Endometrial microvascular endothelial cells (primary cell): ENCODE measurements around the gene COPS2. TPM values are rescaled to one million over a fixed set of nuclear protein-coding genes. Genes with fewer than 3 reads are reported as not detected.

Experiments used
- in situ Hi-C: cut with HindIII; loops from 2 replicates; pipeline ENCODE4 v1.10.0; 2017; ENCODE audit warnings: low sequenced_read_pairs, low pct_unique_long_range_greater_than_20kb; ENCODE audit errors: inconsistent ontology term
- total RNA-seq: library from RNA; depleted of rRNA; stranded (reverse); fragments of >200 nt; gene quantifications from one replicate; pipeline ENCODE4 v1.2.3, GENCODE V29; 2015; ENCODE audit errors: inconsistent ontology term

COPS2 gene
- total RNA-seq, 1 donor from 2014 or later: 75.3 TPM

DNA sequence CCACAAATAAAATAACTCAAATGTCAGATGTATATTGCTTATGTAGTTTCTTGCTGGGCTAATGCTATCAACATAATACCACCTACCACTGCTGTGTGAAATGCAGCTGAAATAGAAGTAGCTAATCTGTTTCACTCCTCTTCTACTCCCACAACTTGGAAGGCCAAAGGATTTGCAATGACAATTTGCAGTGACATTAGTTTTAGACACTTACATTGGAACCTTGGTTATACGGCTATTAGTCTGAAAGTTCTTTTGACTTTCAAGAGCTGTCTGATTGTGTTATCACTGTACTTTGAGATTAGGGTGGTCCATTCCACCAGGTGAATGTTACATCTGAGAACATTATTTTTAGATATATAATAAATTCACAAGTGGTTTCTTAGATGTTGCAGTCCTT lies 33.5 kb downstream of the COPS2 start:
- in situ Hi-C loops: no loop called here

DNA sequence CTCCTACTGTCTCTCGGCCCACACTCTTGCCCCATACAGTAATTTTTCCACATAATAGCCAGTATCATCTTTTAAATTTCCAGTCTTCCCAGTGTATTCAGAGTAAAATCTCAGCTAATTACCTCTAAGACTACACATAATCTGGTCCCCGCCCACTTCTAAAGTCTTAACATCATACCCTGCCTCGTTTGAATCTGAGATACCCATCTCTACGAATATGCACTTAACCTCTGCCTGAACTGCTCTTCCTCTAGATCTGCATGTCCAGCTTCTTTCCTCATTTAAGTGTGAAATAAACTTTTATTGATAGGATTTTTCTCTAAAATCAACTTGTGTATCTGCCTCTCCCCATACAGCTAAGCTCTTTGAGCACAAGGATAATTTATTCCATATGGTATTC lies 34.6 kb downstream of the COPS2 start:
- in situ Hi-C loops: no loop called here

GRCh38 chr15:49116108-49116857 lies 39.1 kb downstream of the COPS2 start:
- in situ Hi-C loops: no loop called here

- in situ Hi-C loops: no loop called here
Observed at GRCh38 chr15:49115062-49115461, 40.3 kb downstream of the COPS2 start.

- in situ Hi-C loops: no loop called here
Observed at GRCh38 chr15:49110158-49110944, 45.0 kb downstream of the COPS2 start.

- in situ Hi-C loops: no loop called here
Observed at GRCh38 chr15:49103002-49103401, 52.4 kb downstream of the COPS2 start.

- in situ Hi-C loops: no loop called here
Observed at GRCh38 chr15:49101536-49101935, 53.9 kb downstream of the COPS2 start.

DNA sequence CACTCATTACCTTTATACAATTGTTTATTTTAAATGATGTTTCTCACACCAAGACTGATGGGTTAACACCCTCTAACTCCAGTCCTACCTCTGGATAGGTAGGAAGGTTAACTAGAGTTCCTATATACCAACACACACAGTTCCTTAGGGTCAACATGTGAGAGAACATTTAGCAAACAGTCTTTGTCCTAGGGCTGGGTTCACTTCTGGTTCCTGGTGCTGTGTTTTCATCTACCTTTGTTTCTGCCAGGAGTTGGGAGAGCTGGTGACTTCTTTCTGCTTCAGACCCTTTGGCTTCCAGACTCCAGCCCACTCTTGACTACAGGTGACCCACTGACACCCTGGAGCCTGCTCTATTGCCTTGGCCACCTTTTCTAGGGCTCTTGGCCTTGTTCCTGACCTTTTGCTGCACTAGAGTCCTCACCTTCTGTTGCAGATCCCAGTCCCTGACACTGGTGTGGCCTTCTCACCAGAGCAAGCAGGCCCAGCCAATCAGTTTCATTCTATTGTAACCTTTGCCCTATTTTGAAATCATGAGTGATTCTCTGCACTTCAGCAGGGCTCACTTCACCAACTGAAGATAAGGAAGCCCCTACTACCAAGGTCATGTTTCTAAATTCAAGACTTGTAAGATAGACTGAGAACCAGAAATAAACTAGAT lies 59.2 kb downstream of the COPS2 start:
- in situ Hi-C loops: no loop called here

- in situ Hi-C loops: no loop called here
Observed at GRCh38 chr15:49094923-49095322, 60.5 kb downstream of the COPS2 start.

- in situ Hi-C loops: no loop called here
Observed at GRCh38 chr15:49093252-49094105, 61.9 kb downstream of the COPS2 start.

- in situ Hi-C loops: no loop called here
Observed at GRCh38 chr15:49088996-49089395, 66.4 kb downstream of the COPS2 start.

- in situ Hi-C loops: no loop called here
Observed at GRCh38 chr15:49085696-49086459, 69.5 kb downstream of the COPS2 start.

- in situ Hi-C loops: no loop called here
Observed at GRCh38 chr15:49084285-49084570, 71.2 kb downstream of the COPS2 start.

- in situ Hi-C loops: no loop called here
Observed at GRCh38 chr15:49083401-49084284, 71.8 kb downstream of the COPS2 start.

DNA sequence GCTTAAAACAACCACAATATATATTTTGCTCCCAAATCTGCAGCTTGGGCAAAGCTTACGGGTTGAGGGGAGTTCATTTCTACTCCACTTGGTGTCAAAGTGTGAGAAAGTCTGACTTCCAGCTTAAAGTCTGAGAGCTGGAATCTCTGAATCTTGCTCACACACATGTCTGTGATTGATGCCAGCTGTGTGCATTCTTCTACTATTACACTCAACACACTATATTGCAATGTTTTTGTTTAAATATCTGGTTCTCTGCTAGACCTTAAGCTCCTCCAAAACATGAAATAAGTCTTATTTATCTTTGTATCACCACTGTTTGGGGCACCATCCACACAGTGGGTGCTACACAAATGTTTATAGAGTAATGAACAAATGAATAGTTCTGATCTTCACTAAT lies 72.4 kb downstream of the COPS2 start:
- in situ Hi-C loops: no loop called here

DNA sequence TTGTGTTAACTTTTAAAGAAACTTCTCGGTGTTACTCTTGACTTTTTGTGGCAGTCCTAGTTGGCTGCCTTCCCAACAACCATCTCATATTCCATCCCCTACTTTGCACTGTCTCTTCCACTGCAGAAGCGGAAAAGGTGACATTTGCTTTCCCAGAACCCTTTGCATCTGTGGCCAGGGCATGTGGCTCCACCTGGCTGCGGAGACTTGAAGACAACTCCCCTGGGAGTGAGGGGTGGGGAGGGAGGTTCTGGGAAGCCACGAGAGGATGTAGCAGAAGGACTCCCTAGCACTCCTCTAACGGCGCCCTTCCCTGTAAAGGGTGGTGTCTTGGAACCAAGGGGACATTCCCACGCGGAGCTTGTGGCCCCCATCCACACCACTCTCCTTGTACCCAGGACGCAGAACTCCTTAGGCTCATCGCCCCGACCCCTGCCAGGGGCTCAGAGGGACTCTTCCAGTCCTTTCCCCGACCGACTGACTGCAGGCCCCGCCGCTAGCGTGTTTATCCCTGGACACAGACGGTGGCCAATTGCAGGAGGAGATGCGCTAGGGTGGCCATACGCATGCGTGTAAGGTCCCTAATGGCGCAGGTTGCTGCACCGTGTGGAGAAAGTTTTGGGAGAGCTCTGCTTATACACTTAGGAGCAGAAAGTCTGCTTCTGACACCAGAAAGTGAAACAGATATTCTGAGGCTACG lies 75.9 kb downstream of the COPS2 start:
- in situ Hi-C loops: no loop called here

DNA sequence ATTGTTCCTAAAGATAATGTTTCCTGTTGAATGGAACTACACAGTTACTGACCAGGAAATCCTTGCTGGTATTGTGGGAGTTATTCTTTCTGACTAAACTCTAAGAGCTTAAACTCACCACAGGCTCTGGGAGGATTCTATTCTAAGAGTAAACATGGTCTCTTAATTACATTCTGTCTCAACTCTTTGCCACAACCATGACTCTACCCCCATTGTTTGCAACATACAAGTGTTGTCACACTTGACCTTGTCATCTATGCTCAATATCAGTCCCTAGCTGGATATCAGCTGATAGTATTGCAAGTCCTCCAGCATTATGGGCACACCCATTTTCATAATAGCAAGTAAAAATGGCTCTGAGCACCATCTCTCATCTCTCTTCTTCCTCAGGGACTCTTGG lies 79.5 kb downstream of the COPS2 start:
- in situ Hi-C loops: no loop called here
